Prostate gland (tissue), 2 donors: ENCODE measurements around the gene TEKT1.
"Not testable (repeated sequence)": the region's sequence is repeated elsewhere in the genome, so short reads cannot be mapped to it uniquely, and the experiment has no call there.

Source experiments
- CTCF ChIP-seq, 4 experiments: fragments of 200-600 bp in 2 of 4; fragments of 450-650 bp in 2 of 4; sonication (generic) in 2 of 4; IDR thresholded peaks; 1 replicate in 3 of 4; 2 replicates in 1 of 4; pipeline ENCODE4 v1.5.1; 2016 to 2019; ENCODE audit warnings: antibody characterized with exemption in 4 of 4, mild to moderate bottlenecking in 2 of 4, moderate library complexity in 2 of 4
- POLR2A ChIP-seq: fragments of 450-650 bp; IDR thresholded peaks from one replicate; pipeline ENCODE4 v1.6.1; 2016; ENCODE audit warnings: antibody characterized with exemption, mild to moderate bottlenecking
- POLR2AphosphoS5 ChIP-seq: sonication (generic); formaldehyde crosslinking; IDR thresholded peaks from one replicate; pipeline ENCODE4 v1.6.1; 2017; ENCODE audit warnings: antibody characterized with exemption

GRCh38 chr17:6875276-6875675 lies 43.7 kb upstream of the TEKT1 start:
- TF ChIP-seq CTCF (IDR thresholded peaks at IDR 0.05); POLR2A; POLR2AphosphoS5: not testable (repeated sequence)
